ENCODE data around the gene SAMD15. TPM values are rescaled to one million over a fixed set of nuclear protein-coding genes. Genes with fewer than 3 reads are reported as not detected.
A peak's percentile ranks its signal among the peaks of the same experiment; 100 is the strongest.

Gene SAMD15
- total and polyA plus RNA-seq, 2 donors (not counting 1 experiment from before 2014, with no cell fraction given): 0.33 to 1.1 TPM

- H3K4me1 ChIP-seq (ENCODE audit: control insufficient read depth, extremely low read depth, insufficient read depth, low read length): no peaks in the 10 kb centered on the region
- H3K27ac ChIP-seq (ENCODE audit: insufficient read depth, low read length): no peak overlapping the region
- no peak overlapping the region for H3K4me2 ChIP-seq (ENCODE audit: extremely low read depth, insufficient read depth, low read length)
- H3K4me3 ChIP-seq (replicated peaks in 1 of 4; ENCODE audit: control extremely low read depth in 1 of 4, insufficient read depth in 1 of 4, low read depth in 3 of 4, low read length in 4 of 4): no peak overlapping the region
- no peak overlapping the region for H2AFZ ChIP-seq (ENCODE audit: low read length)
- no peaks in the 10 kb centered on the region for H3K9me3 ChIP-seq (ENCODE audit: control insufficient read depth, insufficient read depth, low read depth, low read length)
- no peaks in the 10 kb centered on the region for H4K20me1 ChIP-seq (ENCODE audit: control insufficient read depth, extremely low read depth, insufficient read depth, low read length)
- H3K9ac ChIP-seq (ENCODE audit: insufficient read depth, low read length): no peak overlapping the region
- H3K79me2 ChIP-seq (ENCODE audit: control insufficient read depth, insufficient read depth, low read length): no peaks in the 10 kb centered on the region
- TF ChIP-seq CTCF (conservative IDR thresholded peaks at IDR 0.05 in 1 of 2, IDR thresholded peaks at IDR 0.05 in 1 of 2; ENCODE audit: low read depth in 1 of 2, low read length in 2 of 2): no peak
- no peak for TF ChIP-seq EZH2 (IDR thresholded peaks at IDR 0.05; ENCODE audit: low read length, missing control alignments)
- peak in 1 of 2 donors; percentile 42 for DNase-seq (ENCODE audit: low read depth in 2 of 2)
- H3K36me3 ChIP-seq (ENCODE audit: control insufficient read depth, insufficient read depth, low read length): no peaks in the 10 kb centered on the region
- no peaks in the 10 kb centered on the region for H3K27me3 ChIP-seq (ENCODE audit: control insufficient read depth, insufficient read depth, low read length)
Measured at GRCh38 chr14:77406086-77406485, 28.9 kb downstream of the SAMD15 start.

GRCh38 chr14:77406718-77407117 is 29.5 kb downstream of the SAMD15 start:
- no peaks in the 10 kb centered on the region for H4K20me1 ChIP-seq (ENCODE audit: control insufficient read depth, extremely low read depth, insufficient read depth, low read length)
- H3K79me2 ChIP-seq (ENCODE audit: control insufficient read depth, insufficient read depth, low read length): no peaks in the 10 kb centered on the region
- no peak overlapping the region for H2AFZ ChIP-seq (ENCODE audit: low read length)
- no peaks in the 10 kb centered on the region for H3K27me3 ChIP-seq (ENCODE audit: control insufficient read depth, insufficient read depth, low read length)
- H3K9me3 ChIP-seq (ENCODE audit: control insufficient read depth, insufficient read depth, low read depth, low read length): no peaks in the 10 kb centered on the region
- no peak overlapping the region for H3K27ac ChIP-seq (ENCODE audit: insufficient read depth, low read length)
- peak; percentile 19 to 50 for DNase-seq (ENCODE audit: low read depth in 2 of 2)
- TF ChIP-seq EZH2 (IDR thresholded peaks at IDR 0.05; ENCODE audit: low read length, missing control alignments) (no peak), CTCF (conservative IDR thresholded peaks at IDR 0.05 in 1 of 2, IDR thresholded peaks at IDR 0.05 in 1 of 2; ENCODE audit: low read depth in 1 of 2, low read length in 2 of 2) (no peak)
- no peaks in the 10 kb centered on the region for H3K4me1 ChIP-seq (ENCODE audit: control insufficient read depth, extremely low read depth, insufficient read depth, low read length)
- H3K4me3 ChIP-seq (replicated peaks in 1 of 4; ENCODE audit: control extremely low read depth in 1 of 4, insufficient read depth in 1 of 4, low read depth in 3 of 4, low read length in 4 of 4): no peak overlapping the region
- no peak overlapping the region for H3K9ac ChIP-seq (ENCODE audit: insufficient read depth, low read length)
- no peaks in the 10 kb centered on the region for H3K36me3 ChIP-seq (ENCODE audit: control insufficient read depth, insufficient read depth, low read length)
- H3K4me2 ChIP-seq (ENCODE audit: extremely low read depth, insufficient read depth, low read length): no peak overlapping the region

- Histone ChIP-seq H4K20me1 (ENCODE audit: control insufficient read depth, extremely low read depth, insufficient read depth, low read length) (no peaks in the 10 kb centered on the region), H3K27me3 (ENCODE audit: control insufficient read depth, insufficient read depth, low read length) (no peaks in the 10 kb centered on the region), H3K9me3 (ENCODE audit: control insufficient read depth, insufficient read depth, low read depth, low read length) (no peaks in the 10 kb centered on the region), H3K27ac (ENCODE audit: insufficient read depth, low read length) (no peak overlapping the region), H2AFZ (ENCODE audit: low read length) (no peak overlapping the region), H3K36me3 (ENCODE audit: control insufficient read depth, insufficient read depth, low read length) (no peaks in the 10 kb centered on the region), H3K4me3 (replicated peaks in 1 of 4; ENCODE audit: control extremely low read depth in 1 of 4, insufficient read depth in 1 of 4, low read depth in 3 of 4, low read length in 4 of 4) (no peak overlapping the region), H3K4me1 (ENCODE audit: control insufficient read depth, extremely low read depth, insufficient read depth, low read length) (no peaks in the 10 kb centered on the region), H3K79me2 (ENCODE audit: control insufficient read depth, insufficient read depth, low read length) (no peaks in the 10 kb centered on the region), H3K9ac (ENCODE audit: insufficient read depth, low read length) (no peak overlapping the region), H3K4me2 (ENCODE audit: extremely low read depth, insufficient read depth, low read length) (no peak overlapping the region)
- TF ChIP-seq EZH2 (IDR thresholded peaks at IDR 0.05; ENCODE audit: low read length, missing control alignments) (no peak), CTCF (conservative IDR thresholded peaks at IDR 0.05 in 1 of 2, IDR thresholded peaks at IDR 0.05 in 1 of 2; ENCODE audit: low read depth in 1 of 2, low read length in 2 of 2) (no peak)
- peak in 1 of 2 donors; percentile 40 for DNase-seq (ENCODE audit: low read depth in 2 of 2)
Measured at GRCh38 chr14:77407158-77407557, 30.0 kb downstream of the SAMD15 start.

All from fibroblast of lung (primary cell).